Right lobe of liver (tissue), 4 donors: ENCODE data around the gene NAA60.
"Not testable (repeated sequence)": the region's sequence is repeated elsewhere in the genome, so short reads cannot be mapped to it uniquely, and the experiment has no call there.

Source experiments
- POLR2A ChIP-seq: fragments of 450-650 bp; IDR thresholded peaks from one replicate; pipeline ENCODE4 v1.6.1; 2017; ENCODE audit warnings: antibody characterized with exemption, mild to moderate bottlenecking
- TF ChIP-seq, protein P1 (sequence below), 4 donors: fragments of 200-600 bp in 3 of 4; fragments of 450-650 bp in 1 of 4; IDR thresholded peaks; one replicate each; pipeline versions ENCODE4 v1.5.1 to v1.8.0; 2016 to 2022; ENCODE audit warnings: antibody characterized with exemption in 4 of 4, mild to moderate bottlenecking in 2 of 4
- donor health status: DM: no; HTN: no; CAD: no.
- donor health status: DM: no; HTN: no; CAD: no.
- donor health status: DM: no; HTN: yes; CAD: no.

DNA sequence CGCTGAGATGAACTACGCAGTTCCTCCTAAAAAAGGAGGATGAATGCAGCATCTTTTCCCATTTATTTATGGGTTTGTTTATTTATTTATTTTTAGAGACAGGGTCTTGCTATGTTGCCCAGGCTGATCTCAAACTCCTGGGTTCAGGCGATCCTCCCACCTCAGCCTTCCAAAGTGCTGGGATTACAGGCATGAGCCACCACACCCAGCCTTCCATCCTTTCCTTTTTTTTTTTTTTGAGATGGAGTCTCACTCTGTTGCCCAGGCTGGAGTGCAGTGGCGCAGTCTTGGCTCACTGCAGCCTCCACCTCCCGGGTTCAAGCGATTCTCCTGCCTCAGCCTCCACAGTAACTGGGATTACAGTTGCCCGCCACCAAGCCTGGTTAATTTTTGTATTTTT, 31.4 kb downstream of the NAA60 start:
- TF ChIP-seq, protein P1, sequence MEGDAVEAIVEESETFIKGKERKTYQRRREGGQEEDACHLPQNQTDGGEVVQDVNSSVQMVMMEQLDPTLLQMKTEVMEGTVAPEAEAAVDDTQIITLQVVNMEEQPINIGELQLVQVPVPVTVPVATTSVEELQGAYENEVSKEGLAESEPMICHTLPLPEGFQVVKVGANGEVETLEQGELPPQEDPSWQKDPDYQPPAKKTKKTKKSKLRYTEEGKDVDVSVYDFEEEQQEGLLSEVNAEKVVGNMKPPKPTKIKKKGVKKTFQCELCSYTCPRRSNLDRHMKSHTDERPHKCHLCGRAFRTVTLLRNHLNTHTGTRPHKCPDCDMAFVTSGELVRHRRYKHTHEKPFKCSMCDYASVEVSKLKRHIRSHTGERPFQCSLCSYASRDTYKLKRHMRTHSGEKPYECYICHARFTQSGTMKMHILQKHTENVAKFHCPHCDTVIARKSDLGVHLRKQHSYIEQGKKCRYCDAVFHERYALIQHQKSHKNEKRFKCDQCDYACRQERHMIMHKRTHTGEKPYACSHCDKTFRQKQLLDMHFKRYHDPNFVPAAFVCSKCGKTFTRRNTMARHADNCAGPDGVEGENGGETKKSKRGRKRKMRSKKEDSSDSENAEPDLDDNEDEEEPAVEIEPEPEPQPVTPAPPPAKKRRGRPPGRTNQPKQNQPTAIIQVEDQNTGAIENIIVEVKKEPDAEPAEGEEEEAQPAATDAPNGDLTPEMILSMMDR (IDR thresholded peaks at IDR 0.05), result not testable (repeated sequence)
- TF ChIP-seq POLR2A, result not testable (repeated sequence)
